Activated T-cell treated with anti-CD3 and anti-CD28 coated beads, Interleukin-2, amount 50 U/mL, for 48 hours (primary cell): ENCODE data around the gene GAL3ST2.
"Not testable (repeated sequence)": the region's sequence is repeated elsewhere in the genome, so short reads cannot be mapped to it uniquely, and the experiment has no call there.

ENCODE experiments used
- DNase-seq, 2 experiments: peaks; one replicate each; pipeline ENCODE4 v3.0.0-alpha.2; 2020

Gene GAL3ST2

DNA sequence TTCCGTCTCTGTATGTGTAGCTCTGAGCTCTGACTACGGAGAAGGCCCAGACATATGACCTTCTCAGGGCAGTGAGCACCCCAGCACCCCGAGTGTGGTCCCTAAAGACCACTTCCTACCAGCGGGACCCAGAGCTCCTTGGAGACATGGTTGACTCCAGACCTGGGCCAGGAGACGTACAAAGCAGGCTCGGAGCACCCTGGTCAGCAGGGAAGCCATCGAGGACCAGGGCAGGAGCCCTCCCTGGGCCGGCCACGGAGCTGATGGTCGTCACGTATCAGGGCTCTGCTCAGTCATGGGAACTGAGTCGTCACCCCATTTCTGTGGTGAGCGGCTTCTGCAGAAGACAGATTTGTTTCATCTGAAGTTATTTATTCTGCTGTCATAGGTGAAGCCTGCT is 19.6 kb downstream of the GAL3ST2 start:
- peak in 1 of 2 experiments; percentile 12 for DNase-seq

DNA sequence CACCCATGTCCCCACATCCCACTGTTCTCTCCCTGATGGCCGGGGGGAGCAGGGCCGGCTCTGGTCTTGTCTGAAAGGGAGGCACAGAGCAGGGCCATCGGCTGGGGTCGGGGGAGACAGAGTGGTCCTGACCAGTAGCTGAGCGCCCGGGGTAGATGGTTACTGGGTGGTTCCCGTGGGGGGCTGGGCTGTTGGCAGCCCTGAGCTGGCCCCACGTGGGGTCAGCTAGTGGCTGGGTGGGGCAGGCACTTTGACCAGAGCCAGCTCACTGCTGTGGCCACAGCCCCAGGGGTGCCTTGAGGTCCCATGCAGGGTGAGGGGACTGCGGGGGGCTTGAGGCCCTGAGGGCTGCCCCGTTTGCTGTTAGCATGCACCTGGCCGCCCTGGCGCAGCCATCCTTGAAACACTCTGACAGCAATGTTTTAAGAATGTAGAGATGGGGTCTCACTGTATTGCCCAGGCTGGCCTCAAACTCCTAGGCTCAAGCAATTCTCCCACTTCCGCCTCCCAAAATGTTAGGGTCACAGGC is 20.1 kb downstream of the GAL3ST2 start:
- DNase-seq: peak in 1 of 2 experiments; percentile 14

DNA sequence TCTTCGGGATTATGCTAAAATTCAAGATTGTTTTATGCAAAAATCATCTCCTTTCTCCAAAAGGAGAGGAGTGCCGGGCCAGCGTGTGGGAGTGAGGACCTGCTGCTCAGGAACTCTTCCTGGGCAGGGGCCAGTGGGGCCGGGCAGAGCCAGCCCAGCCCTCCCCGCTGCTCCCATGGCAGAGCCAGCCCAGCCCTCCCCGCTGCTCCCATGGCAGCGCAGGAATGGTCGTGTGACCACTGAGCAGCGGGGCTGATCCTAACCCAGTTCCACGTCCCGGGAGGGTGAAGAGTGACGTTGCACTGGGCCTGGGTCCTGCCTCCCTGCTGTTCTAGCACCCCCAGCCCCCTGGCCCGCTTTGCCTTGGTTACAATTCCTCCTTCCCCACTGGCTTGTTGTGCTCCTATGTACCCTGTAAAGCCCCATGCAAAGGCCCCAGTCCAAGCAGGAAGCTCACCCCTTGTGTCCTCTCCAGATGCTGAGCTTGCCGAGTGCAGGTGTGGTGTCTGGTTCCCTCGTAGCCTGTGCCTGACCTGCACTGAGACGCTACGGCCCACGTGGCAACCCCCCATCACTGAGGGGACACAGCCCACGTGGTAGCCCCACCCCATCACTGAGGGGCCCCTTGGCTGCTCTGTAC is 20.9 kb downstream of the GAL3ST2 start:
- DNase-seq: peak in 1 of 2 experiments; percentile 12

DNA sequence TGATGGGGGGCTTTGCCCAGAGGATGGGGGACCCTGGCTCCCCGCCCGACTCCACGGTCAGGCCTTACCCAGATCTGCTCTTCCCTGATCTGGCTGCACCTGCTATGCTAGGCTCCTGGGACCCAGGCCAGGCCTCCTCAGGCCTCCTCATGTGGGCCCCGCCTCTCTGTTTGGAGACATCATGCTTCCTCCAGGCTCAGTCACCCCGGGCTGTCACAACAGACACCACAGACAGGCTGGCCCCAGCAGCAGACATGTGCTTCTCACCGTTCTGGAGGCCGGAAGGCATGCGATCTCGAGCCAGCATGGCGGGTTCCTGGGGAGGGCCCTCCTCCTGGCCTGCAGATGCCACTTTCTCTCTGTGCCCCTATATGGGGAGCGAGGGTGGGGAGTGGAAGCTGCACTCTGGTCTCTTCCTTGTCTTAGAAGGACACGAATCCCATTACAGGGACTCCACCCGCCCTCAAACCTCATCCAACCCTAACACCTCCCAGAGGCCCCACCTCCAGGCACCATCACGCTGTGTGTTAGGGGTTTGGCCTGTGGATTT is 21.5 kb downstream of the GAL3ST2 start:
- peak in 1 of 2 experiments; percentile 18 for DNase-seq

DNA sequence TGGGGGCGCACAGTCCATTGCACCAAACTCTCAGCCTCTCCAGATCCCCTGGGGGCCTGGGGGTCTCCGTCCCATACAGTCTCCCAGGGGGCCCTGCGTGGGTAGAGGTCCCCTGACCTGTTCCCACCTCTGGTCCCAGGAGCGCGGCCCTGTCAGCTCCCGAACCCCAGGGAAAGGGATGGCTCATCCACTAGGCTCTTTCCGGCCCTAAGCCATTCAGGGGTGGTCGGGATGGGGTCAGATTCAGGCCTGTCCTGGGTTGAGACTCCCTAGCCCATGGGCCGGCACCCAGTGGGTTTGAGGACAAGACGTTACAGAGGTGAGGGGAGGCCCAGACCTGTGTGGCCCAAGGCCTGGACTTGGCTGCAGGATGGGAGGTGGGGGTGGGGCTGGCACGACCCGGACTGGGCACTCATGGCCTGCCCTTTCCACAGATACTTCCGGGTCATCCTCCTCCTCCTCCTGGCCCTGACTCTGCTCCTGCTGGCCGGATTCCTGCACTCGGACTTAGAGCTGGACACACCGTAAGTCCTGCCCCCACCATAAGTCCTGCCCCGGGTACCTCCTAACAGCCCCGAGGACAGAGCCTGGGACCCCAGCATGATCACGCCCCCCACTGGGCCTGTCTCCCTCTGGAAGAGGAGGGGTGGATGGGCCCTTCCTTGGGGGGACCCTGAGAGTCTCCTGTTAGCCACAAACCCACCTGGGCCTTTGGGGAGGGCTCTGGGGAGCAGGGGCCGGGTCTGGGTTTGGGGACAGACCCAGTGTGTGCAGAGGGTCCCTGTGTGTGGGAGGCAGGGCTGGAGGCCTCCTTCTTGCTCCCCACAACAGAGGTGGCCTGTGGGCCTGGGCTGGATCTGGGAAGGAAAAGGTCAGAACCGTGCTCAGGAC is 22.3 kb downstream of the GAL3ST2 start:
- DNase-seq: peak in 1 of 2 experiments; percentile 11

DNA sequence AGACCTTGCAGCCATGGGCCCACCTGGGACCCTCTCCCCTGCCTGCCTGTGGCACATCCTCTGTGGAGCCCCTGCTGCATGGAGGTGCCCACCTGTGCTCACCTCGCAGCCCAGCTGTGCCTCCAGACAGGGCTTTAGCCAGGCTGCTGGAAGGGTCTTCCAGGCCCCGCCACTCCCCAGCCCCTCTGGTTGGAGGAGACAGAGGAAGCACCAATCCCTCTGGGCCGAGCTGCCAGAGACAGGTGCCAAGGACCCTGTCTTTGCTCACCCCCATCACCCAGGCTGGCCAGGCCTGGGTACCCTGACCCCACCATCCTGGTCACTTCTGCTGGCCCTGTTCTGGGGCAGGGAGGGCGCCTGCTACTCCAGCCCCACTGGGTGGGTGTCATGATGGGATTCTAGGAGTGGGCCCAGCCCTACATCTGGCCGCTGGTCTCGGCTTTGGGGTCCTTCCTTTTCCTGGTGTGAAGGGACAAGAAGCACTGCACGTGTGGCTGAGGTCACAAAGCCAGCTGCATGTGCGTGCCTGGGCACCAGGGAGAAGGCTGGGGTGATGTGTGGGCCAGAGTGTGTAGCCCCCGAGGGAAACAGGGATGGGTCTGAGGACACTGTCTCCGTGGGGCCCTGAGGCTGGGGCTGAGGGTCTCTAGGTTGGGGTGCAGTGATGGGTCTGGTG is 23.0 kb downstream of the GAL3ST2 start:
- DNase-seq: peak in 1 of 2 experiments; percentile 16

DNA sequence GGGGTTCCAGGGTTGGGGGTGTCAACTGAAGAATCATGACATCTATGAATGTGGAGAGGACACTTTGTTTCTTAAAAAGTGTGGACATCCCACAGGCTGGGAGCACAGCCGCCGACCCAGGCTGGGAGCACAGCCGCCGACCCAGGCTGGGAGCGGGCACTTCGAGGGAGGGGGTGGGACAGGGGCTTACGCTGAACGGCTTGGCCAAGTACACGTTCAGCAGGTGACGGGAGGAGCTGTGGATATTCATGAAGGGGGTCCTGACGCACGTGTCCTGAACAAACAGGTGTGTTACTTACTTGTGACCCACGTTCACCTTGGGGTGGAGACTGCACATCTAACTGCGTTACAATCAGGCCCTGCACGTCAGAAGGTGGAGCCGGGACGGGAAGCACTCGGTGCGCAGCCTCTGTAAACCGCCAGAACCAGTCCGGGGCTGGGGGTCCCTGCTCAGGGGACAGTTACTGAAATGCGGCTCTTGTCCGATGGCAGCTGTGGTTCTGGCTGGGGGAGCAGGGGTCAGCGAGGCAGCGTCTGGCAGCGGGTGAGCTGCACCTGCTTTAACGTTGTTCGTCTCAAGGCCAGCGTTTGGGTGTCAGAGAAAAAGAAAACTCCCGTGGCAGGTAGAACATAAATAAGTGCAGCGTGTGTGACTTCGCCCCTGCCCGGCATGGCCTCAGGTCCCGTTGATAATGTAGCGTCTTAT is 23.7 kb downstream of the GAL3ST2 start:
- peak in 1 of 2 experiments; percentile 10 for DNase-seq

DNA sequence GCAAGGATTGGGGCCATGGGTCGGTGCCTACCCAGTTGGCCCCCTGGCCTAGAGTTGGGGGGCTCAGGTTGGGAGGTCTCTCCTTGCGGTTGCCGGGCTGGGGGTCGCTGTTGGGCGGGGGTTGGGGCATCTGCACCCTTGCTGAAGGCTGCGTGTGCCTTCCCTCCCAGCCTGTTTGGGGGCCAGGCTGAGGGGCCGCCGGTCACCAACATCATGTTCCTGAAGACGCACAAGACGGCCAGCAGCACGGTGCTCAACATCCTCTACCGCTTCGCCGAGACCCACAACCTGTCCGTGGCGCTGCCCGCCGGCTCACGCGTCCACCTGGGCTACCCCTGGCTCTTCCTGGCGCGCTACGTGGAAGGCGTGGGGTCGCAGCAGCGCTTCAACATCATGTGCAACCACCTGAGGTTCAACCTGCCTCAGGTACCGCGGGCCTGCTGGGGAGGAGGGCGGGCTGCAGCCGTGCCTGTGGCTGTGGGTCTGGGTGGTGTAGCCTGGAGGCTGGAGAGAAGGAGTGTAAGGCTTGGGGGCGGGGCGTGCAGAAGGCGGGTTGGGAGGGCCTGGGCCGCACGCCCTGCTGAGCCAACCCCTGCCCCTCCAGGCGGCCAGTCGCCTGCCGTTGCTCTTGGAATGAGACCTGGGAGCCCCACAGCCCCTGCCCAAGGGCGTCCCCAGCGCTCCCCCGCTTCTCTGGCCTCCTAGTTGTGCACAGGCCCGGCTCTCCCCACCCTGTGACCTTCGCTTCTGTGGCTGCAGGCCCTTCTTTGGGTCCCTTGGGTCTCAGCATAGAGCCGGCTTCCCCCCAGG is 25.2 kb downstream of the GAL3ST2 start:
- DNase-seq: peak in 1 of 2 experiments; percentile 15

DNA sequence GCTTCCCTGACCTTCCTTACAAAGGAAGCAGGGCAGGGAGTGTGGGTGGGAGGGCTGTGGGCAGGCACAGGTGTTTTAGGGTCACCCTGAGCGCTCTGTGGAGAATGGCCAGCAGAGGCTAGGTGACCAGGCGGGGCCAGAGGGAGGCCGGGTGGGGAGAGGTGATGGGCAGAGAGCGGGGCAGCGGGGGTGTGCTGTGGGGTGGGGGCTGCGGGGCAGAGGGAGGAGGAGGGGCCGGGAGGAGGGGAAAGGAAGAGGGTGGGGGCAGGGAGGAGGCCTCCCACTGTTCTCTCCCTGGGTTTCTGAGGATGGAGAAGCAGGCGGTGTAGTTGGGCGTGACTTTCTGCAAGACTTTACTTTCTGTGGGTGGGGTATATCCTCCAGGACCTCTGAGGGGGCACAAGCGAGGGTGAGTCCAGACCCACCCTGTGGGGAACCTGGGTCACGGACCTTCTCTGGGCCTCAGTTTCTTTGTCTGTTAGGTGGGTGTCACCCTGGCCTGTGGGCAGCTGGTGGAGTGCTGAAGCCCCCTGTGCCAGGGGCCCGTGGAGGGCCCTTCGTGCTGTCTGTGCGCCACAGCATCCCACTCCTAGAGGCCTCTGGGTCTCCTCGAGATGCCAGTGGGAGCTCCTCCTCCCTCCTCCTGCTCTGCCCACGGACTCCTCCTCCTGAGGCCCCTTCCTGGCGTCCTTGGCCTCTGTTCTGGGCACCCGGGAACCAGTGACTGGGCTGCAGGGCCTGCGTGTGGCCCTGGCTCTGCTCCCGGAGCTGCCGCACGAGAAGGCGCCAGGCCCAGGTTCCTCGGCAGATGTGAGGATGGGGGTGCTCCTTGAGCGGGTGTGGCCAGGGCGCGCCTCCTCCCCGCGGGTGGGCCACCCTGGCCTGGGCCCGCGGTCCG is 26.0 kb downstream of the GAL3ST2 start:
- DNase-seq: no peak

DNA sequence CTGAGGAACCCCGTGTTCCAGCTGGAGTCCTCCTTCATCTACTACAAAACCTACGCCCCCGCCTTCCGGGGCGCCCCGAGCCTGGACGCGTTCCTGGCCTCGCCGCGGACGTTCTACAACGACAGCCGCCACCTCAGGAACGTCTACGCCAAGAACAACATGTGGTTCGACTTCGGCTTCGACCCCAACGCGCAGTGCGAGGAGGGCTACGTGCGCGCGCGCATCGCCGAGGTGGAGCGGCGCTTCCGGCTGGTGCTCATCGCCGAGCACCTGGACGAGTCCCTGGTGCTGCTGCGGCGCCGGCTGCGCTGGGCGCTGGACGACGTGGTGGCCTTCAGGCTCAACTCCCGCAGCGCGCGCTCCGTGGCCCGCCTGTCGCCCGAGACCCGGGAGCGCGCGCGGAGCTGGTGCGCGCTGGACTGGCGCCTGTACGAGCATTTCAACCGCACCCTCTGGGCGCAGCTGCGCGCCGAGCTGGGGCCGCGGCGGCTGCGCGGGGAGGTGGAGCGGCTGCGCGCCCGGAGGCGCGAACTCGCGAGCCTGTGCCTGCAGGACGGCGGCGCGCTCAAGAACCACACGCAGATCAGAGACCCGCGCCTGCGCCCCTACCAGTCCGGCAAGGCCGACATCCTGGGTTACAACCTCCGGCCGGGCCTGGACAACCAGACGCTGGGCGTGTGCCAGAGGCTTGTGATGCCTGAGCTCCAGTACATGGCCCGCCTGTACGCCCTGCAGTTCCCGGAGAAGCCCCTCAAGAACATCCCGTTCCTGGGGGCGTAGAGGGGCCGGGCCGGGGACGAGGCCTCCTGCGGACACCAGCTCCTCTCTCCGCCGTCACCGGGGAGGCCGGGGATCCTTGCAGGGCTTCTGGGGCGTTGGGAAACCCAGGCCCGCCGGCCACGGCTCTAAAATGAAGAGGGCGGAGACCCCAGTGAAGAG is 27.0 kb downstream of the GAL3ST2 start:
- DNase-seq: peak; percentile 68 to 74

DNA sequence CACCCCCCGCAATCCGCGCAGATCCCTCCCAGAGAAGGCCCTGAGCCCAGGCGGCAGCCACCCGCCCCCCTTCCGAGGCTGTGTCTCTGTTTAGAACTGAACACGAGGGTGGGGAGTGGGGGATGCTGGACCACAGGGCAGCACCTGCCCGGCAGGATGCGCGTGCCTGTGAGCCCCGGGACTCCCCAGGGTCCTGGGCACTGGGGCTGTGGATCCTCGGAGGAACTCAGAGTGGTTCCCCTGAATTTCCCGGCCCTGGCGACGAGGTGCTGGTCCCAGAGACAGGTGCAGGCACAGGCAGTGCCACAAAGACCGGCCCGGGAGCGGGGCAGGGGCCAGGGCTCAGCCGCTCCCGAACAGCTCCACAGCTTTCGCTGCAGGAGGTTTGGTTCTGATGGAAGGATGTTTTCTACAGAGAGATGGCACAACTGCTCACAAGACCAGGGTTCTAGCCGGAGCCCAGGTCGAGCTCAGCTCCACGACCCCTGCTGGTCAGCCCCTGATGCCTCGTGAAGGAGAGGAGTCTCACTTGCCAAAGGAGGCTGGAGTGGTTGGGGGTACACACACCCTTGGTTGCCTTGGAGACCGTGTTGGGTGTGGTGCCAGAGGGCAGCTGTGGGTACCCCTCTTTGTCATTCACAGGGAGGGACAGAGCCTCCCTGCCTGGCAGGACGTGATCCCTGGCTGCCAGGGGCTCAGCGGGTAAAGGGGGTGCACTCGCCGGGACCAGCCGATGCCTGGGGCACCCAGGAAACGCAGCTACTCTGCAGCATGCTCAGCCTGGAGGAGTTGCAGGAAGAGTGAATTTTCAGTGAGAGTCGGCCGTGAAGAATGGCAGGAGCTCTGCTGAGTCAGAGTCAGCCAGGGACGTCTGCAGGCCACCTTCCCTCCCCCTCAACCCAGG is 28.0 kb downstream of the GAL3ST2 start:
- DNase-seq: peak; percentile 60 to 62

DNA sequence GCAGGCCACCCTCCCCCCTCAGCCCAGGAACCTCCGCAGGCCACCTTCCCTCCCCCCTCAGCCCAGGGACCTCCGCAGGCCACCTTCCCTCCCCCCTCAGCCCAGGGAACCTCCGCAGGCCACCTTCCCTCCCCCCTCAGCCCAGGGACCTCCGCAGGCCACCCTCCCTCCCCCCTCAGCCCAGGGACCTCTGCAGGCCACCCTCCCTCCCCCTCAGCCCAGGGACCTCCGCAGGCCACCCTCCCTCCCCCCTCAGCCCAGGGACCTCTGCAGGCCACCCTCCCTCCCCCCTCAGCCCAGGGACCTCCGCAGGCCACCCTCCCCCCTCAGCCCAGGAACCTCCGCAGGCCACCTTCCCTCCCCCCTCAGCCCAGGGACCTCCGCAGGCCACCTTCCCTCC is 29.6 kb downstream of the GAL3ST2 start:
- DNase-seq: not testable (repeated sequence)

DNA sequence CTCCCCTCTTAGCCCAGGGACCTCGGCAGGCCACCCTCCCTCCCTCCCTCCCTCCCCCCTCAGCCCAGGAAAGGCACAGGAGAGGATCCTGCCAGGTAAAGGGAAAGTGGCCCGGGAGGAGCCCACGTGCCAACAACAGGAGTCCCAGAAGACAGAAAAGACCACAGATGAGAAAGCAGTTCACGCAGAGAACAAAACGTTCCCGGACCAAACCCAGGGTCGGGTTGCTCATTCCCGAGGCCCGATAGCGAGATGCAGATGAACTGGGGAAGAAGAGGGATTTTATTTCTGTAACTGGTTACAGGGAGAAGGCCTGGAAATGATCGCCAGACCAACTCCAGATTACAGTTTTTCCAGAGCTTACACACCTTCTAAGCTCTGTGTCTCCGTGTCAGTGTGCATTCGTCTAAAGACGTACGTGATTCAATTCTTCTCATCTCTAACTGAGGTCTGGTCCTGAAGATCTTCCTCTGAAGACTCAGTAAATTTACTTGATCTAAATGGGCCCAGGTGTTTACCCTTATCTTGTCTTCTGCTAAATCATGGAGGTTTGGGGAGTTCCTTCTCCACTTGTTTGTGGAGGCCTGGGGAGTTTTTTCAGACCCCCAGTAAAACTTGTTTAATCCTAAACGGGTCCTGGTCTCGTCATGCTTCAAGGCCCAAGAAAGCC is 31.6 kb downstream of the GAL3ST2 start:
- no peak for DNase-seq

DNA sequence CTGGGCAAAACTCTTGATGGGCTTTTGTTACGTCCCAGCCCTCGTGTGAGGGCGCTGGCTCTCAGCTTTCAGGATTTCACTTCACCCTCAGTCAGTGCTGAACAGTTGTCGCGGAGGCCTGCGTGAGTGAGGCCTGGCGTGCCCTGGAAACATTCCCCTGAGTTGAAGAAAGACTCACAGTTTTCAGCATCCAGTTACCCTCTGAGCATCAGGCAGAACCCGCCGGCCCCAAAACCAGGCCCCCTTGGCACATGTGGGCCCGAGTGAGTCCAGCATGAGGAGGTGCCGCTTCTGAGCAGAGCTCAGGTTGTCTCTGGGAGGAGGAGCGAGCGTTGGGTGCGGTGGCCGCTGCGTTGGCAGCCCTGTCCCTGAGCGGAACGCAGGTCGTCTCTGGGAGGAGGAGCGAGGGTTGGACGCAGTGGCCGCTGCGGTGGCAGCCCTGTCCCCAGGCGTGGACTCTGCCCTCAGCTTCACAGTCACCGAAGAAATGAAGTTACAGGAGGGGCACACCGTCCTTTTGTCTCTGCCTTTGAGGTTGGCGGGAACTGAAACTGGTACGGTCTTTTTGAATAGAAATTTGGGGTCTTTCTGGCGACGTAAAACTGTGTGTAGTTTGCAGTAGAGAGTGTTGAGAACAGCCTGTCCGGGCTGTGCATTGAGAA is 32.2 kb downstream of the GAL3ST2 start, which contains the start of gene NEU4:
Gene NEU4, plus strand, starts transcription at position 473 of the 662 bp plus-strand sequence. CDS start 5,292 bp downstream, outside the sequence.
- no peak for DNase-seq

DNA sequence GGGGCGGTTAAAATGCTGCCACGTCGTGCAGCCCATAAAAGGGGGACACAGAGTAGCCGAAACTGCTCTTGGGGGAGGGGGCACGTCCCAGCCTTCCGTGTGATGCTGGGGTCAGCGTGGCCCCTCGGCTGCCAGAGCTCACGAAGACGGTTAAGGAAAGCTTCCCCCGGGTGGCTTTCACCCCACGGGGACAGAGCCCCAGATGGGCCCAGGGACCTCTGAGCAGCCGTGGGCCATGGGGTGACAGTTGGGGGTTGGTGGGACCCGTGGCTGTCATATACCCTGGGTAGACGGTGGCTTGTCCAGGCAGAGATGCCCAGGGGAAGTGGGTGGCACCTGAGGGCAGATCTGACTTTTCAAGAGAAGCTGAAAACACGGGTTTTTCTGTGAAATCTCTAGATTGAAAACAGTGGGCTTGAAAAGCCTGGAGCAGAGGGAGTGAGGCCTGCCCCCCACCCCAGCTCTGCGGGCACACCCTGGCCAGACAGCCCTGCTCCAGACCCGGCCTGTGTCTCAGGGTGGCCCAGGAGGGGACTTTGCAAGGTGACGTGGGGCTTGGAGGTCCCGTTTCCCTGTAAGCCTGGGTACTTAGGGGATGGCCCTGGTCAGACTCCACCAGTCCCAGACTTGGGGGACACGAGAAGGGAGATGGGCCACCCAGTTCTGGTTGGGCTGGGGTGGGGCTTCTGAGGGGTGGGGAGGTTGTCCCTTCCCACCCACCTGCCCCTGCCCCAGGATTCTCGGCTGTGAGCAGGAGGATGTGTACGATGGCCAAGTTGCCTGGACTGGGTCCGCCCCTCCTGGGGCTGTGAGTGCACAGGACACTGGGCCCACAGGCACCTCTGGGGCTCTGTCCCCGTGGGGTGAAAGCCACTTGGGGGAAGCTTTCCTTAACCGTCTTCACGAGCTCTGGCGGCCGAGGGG is 33.0 kb downstream of the GAL3ST2 start:
- peak in 1 of 2 experiments; percentile 15 for DNase-seq
